HG03565 (cell line): ENCODE measurements around the gene SURF4.
"Not testable (repeated sequence)": the region's sequence is repeated elsewhere in the genome, so short reads cannot be mapped to it uniquely, and the experiment has no call there.

Experiments
- ATAC-seq: cut with Tn5 transposase; IDR thresholded peaks from one replicate; pipeline ENCODE4 v1.9.1; 2021; ENCODE audit warnings: mild to moderate bottlenecking, moderate library complexity; ENCODE audit not compliant: unreplicated experiment

The SURF4 gene

GRCh38 chr9:133397895-133398294, 22.0 kb upstream of the SURF4 start:
- ATAC-seq, result no peak

GRCh38 chr9:133397370-133397769, 21.5 kb upstream of the SURF4 start:
- ATAC-seq, result no peak

DNA sequence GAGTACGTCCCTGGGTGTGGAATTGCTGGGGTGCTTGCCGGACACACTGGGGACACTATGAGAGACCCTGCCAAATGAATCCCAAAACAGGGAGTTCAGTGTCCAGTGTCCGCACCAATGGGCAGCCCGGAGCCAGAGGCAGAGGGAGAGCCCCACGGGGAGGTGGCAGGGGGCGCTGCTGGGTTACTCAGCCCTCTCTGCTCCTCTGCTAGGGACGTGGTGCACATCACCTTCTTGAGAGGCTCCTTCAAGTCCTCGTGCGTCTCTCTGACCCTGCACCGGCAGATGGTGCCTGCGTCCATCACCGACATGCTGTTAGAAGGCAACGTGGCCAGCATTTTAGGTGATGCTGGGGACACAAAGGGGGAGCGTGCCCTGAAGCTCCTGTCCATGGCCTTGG, 21.1 kb upstream of the SURF4 start:
- ATAC-seq, result no peak

GRCh38 chr9:133394687-133395271, 18.9 kb upstream of the SURF4 start:
- ATAC-seq, result no peak

GRCh38 chr9:133393399-133393798, 17.5 kb upstream of the SURF4 start:
- no peak for ATAC-seq

DNA sequence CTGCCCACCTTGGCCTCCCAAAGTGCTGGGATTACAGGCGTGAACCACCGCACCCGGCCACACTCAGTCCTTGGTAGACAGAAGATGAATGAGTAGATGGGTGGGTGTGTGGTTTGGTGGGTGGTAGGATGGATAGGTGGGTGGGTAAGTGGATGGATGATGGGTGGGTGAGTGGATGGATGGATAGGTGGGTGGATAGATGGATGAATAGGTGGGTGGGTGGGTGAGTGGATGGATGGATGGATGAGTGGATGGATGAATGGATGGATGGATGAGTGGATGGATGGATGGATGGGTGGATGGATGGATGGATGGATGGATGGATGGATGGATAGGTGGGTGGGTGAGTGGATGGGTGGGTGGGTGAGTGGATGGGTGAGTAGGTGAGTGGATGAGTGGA, 16.4 kb upstream of the SURF4 start:
- ATAC-seq, result not testable (repeated sequence)

GRCh38 chr9:133391449-133391848, 15.6 kb upstream of the SURF4 start:
- not testable (repeated sequence) for ATAC-seq

- no peak for ATAC-seq
Observed at GRCh38 chr9:133390713-133391112, 14.9 kb upstream of the SURF4 start.

GRCh38 chr9:133389562-133389961, 13.7 kb upstream of the SURF4 start:
- ATAC-seq, result no peak

GRCh38 chr9:133389025-133389557, 13.2 kb upstream of the SURF4 start:
- ATAC-seq, result no peak

- no peak for ATAC-seq
Observed at GRCh38 chr9:133387680-133388079, 11.8 kb upstream of the SURF4 start.

- no peak for ATAC-seq
Observed at GRCh38 chr9:133386338-133386737, 10.5 kb upstream of the SURF4 start.

- ATAC-seq, result no peak
Observed at GRCh38 chr9:133385452-133385851, 9.6 kb upstream of the SURF4 start.

DNA sequence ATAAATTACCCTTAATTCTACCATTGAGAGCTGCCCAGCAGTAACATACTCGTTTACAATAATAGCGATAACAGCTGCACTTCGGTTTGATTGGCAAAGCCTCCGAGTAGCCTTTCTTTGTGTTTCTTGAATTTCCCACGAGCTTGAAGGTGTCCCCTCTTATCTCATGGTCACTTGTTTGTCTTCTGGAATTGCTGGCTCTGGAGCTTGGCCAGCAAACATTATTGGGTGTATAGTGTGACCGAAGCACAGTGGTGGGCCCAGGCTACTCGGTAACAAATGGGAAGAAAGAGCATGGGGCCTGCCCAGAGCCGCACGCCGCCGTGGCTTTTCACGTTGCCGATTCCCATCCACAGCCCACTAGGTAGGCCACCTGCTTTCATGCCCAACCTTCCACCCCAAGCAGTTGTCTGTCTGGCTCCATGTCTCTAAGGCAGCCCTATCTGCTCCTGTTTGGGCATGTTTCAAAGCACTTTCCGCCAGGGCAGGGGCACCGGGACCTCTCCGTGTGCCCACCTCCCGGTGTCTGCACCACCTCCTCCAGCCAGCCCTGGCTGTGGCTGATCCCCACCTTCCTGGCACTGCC, 9.0 kb upstream of the SURF4 start:
- no peak for ATAC-seq

- ATAC-seq, result no peak
Observed at GRCh38 chr9:133383438-133383837, 7.6 kb upstream of the SURF4 start.

DNA sequence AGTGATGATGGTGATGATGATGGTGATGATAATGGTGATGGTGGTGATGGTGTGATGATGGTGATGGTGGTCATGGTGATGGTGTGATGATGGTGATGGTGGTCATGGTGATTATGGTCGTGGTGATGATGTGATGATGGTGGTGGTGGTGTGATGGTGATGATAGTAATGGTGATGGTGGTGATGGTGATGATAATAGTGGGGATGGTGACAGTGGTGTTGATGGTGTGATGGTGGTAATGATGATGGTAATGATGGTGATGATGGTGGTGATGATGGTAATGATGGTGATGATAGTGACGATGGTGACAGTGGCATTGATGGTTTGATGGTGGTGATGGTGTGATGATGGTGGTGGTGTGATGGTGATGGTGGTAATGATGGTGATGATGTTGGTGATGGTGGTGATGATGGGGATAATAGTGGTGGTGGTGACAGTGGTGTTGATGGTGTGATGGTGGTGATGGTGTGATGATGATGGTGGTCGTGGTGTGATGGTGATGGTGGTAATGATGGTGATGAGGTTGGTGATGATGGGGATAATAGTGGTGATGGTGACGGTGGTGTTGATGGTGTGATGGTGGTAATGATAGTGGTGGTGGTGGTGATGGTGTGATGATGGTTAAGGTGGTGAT, 6.8 kb upstream of the SURF4 start:
- ATAC-seq, result no peak

DNA sequence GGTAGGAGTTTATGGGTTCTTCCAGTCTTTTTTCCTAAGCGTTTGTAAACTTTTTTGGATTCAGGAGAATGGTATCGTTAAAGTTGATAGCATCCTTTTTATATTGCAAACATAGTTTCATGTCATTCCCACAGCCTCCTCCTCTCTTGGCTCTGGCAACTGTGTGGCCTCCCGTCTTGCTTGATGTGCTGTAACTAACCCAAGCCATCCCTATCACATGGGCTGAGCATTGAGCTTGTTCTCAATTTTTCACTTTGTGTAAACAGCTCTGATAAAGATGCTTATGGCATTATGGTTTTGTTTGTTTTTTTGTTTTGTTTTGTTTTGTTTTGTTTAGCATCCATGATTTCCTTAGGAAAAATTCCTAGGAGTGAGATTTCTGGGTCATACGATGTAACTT, 4.9 kb upstream of the SURF4 start:
- no peak for ATAC-seq

DNA sequence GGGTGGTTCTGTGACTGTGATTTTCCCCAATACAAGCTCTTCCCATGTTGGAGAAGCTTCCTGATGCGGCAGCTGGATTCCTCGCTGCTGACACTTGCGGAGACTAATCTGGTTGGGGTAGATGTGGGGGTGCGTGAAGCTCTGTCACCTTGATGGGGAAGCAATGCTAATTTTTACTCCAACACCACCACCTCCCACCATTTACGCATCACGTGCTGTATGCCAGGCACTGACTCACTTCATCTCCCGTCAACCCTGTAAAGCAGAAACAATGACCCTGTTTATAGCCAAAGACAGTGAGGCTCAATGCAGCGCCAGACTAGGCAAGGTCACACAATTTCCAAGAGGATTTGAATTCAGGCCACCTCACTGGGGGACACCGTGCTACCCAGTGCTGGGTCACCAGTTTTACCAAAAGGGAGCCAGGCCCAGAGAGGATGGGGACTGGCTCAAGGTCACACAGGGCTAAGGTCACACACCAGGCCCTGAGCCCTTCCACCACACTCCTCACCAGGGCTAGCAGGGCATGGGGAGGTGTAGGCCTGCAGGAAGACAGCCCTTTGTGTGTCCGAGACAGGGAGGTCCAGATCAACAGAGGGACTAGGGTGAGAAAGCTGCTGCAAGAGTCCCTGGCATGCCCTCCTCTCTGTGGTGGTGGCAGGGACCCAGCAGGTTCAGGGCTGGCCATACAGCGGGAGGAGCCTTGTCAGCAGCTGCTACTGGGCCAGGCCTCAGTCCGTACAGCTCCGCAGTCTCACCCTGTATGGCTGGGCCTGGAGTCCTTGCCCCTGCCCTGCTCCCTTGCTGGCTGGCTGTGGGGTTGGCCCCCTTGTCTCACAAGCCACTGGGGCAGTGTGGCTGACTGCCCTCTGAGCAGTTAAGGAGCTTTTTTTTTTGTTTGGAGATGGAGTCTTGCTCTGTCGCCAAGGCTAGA, 3.6 kb upstream of the SURF4 start:
- no peak for ATAC-seq

GRCh38 chr9:133378408-133378962, 2.6 kb upstream of the SURF4 start:
- ATAC-seq, result no peak

- no peak for ATAC-seq
Observed at GRCh38 chr9:133377721-133378216, 1.9 kb upstream of the SURF4 start.

DNA sequence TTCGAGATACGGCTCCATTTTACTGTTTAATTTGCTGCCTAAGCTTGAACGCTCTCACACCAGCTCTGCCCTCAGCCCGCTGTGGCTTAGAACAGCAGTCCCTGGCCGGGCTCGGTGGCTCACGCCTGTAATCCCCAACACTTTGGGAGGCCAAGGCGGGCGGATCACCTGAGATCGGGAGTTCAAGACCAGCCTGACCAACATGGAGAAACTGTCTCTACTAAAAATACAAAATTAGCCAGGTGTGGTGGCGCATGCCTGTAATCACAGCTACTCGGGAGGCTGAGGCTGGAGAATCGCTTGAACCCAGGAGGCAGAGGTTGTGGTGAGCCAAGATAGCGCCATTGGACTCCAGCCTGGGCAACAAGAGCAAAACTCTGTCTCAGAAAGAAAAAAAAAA, 1.4 kb upstream of the SURF4 start:
- ATAC-seq, result not testable (repeated sequence)
